OCI-LY7 (cell line): Measurements from ENCODE around the gene ZNF367. TPM values are rescaled to one million over a fixed set of nuclear protein-coding genes. Genes with fewer than 3 reads are reported as not detected.
"Not testable (repeated sequence)": the region's sequence is repeated elsewhere in the genome, so short reads cannot be mapped to it uniquely, and the experiment has no call there.

ENCODE experiments used
- BruUV-seq: library from RNA; stranded (reverse); fragments of 400-500 nt; replicated peaks from 2 replicates; lab custom pipeline; 2021; lab: Mats Ljungman, UMichigan
- CTCF ChIA-PET: fragments of 300-600 bp; sonication (Branson Sonifier 250); formaldehyde crosslinking; loops from one replicate; lab custom pipeline; 2022; ENCODE audit warnings: antibody characterized with exemption; ENCODE audit not compliant: unreplicated experiment; lab: Charles Lee
- POLR2A ChIA-PET: fragments of 300-600 bp; sonication (Branson Sonifier 250); formaldehyde crosslinking; loops from one replicate; lab custom pipeline; 2022; ENCODE audit warnings: antibody characterized with exemption; lab: Charles Lee
- DNase-seq: peaks from one replicate; pipeline ENCODE4 v3.0.0-alpha.2; 2015; ENCODE audit warnings: low spot score
- H2AFZ ChIP-seq: fragments of 200-600 bp; sonication (generic), shearing (Covaris generic); 2 replicates; pipeline ENCODE4 v1.6.1; 2014; ENCODE audit warnings: mild to moderate bottlenecking, antibody characterized with exemption, low read length, moderate library complexity
- H3K27ac ChIP-seq: fragments of 200-600 bp; sonication (generic); 2 replicates; pipeline ENCODE4 v1.5.1; 2014; ENCODE audit warnings: mixed run types, low read depth, mild to moderate bottlenecking, moderate library complexity, low read length, inconsistent platforms; ENCODE audit not compliant: poor library complexity, severe bottlenecking
- H3K36me3 ChIP-seq: fragments of 200-600 bp; sonication (generic); 2 replicates; pipeline ENCODE4 v1.6.1; 2014; ENCODE audit warnings: mild to moderate bottlenecking, antibody characterized with exemption, low read length, moderate library complexity, mixed read lengths; ENCODE audit not compliant: insufficient read depth
- H3K4me1 ChIP-seq: fragments of 200-600 bp; sonication (generic); 2 replicates; pipeline ENCODE4 v1.5.1; 2014; ENCODE audit warnings: mild to moderate bottlenecking, low read length; ENCODE audit not compliant: insufficient read depth, poor library complexity, severe bottlenecking
- H3K4me2 ChIP-seq: fragments of 200-600 bp; sonication (generic); 2 replicates; pipeline ENCODE4 v1.6.1; 2014; ENCODE audit warnings: mild to moderate bottlenecking, low read length
- H3K4me3 ChIP-seq: fragments of 200-600 bp; sonication (generic); 2 replicates; pipeline ENCODE4 v1.5.1; 2014; ENCODE audit warnings: mild to moderate bottlenecking, low read depth, low read length; ENCODE audit not compliant: poor library complexity, severe bottlenecking
- H3K79me2 ChIP-seq: fragments of 200-600 bp; sonication (generic); 2 replicates; pipeline ENCODE4 v1.6.1; 2016; ENCODE audit warnings: low read depth, mild to moderate bottlenecking, low read length, moderate library complexity, mixed read lengths; ENCODE audit not compliant: insufficient read depth
- H3K9me2 ChIP-seq: fragments of 200-600 bp; sonication (generic); 2 replicates; pipeline ENCODE4 v1.6.1; 2016; ENCODE audit warnings: mild to moderate bottlenecking, low read length, mixed read lengths; ENCODE audit not compliant: insufficient read depth
- H3K9me3 ChIP-seq: fragments of 200-600 bp; sonication (generic); 2 replicates; pipeline ENCODE4 v1.6.1; 2014; ENCODE audit warnings: mild to moderate bottlenecking, mixed run types, low read length, mixed read lengths
- H4K20me1 ChIP-seq: fragments of 200-600 bp; sonication (generic); 2 replicates; pipeline ENCODE4 v1.6.1; 2014; ENCODE audit warnings: mild to moderate bottlenecking, antibody characterized with exemption, low read length, moderate library complexity, mixed read lengths; ENCODE audit not compliant: insufficient read depth
- EZH2phosphoT487 ChIP-seq: fragments of 200-600 bp; sonication (generic); IDR thresholded peaks from 2 replicates; pipeline ENCODE4 v1.6.1; 2018; ENCODE audit warnings: low read depth, borderline replicate concordance, mild to moderate bottlenecking, mixed run types, antibody characterized with exemption, low read length, moderate library complexity, mixed read lengths
- intact Hi-C: fragments of 100-400 bp; cut with micrococcal nuclease; formaldehyde crosslinking; loops from one replicate; pipeline ENCODE4 v1.10.0; 2022; ENCODE audit not compliant: unreplicated experiment
- total RNA-seq, 2 experiments: library from RNA; depleted of rRNA in 1 of 2; stranded (reverse); fragments of >200 nt in 1 of 2; shearing (Covaris generic) in 1 of 2; gene quantifications; 2 replicates each; pipeline ENCODE4 v1.2.3, GENCODE V29; 2014 to 2022
- TF ChIP-seq, protein P1 (sequence below): fragments of 200-600 bp; sonication (generic); conservative IDR thresholded peaks from 2 replicates; pipeline ENCODE4 v1.5.1; 2014; ENCODE audit warnings: mild to moderate bottlenecking, antibody characterized with exemption, low read length, moderate library complexity, mixed read lengths

The ZNF367 gene
- total RNA-seq, 2 experiments from 2014 or later = 24.6 to 35.1 TPM

DNA sequence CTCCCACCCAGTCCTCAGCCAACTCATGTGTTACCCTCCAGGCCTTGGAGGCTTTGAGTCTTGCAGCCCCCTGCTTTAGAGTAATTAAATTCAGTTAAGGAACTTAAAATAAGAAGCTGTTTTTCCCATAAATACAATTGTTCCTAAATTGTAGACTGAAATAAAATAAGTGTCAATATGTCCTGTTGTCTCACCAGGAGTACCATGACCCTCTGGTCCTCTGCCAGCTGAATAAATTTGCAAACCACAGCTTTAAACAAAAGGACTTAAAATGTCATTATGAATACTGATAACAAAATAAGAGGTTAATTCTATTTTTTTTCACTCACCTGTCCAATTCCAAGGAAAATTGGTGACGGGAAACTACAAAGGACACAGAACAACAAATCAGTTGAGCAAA, 50.2 kb downstream of the ZNF367 start:
- Histone ChIP-seq H3K36me3 (peaks cover 7% of the 10 kb centered on the region; the same call in 1 of the 2 replicates), H3K79me2 (no peaks in the 10 kb centered on the region), H3K4me1 (no peaks in the 10 kb centered on the region), H3K9me2 (no peaks in the 10 kb centered on the region), H3K9me3 (no peaks in the 10 kb centered on the region), H3K4me3 (no peak overlapping the region), H4K20me1 (no peaks in the 10 kb centered on the region), H3K27ac (no peak overlapping the region), H3K4me2 (no peak overlapping the region), H2AFZ (no peak overlapping the region)
- intact Hi-C loops = no loop called here
- TF ChIP-seq, protein P1, sequence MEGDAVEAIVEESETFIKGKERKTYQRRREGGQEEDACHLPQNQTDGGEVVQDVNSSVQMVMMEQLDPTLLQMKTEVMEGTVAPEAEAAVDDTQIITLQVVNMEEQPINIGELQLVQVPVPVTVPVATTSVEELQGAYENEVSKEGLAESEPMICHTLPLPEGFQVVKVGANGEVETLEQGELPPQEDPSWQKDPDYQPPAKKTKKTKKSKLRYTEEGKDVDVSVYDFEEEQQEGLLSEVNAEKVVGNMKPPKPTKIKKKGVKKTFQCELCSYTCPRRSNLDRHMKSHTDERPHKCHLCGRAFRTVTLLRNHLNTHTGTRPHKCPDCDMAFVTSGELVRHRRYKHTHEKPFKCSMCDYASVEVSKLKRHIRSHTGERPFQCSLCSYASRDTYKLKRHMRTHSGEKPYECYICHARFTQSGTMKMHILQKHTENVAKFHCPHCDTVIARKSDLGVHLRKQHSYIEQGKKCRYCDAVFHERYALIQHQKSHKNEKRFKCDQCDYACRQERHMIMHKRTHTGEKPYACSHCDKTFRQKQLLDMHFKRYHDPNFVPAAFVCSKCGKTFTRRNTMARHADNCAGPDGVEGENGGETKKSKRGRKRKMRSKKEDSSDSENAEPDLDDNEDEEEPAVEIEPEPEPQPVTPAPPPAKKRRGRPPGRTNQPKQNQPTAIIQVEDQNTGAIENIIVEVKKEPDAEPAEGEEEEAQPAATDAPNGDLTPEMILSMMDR = no peak
- TF ChIP-seq EZH2phosphoT487 = no peak
- BruUV-seq = no TSS peak
- DNase-seq = no peak
- CTCF ChIA-PET = no interaction called here
- POLR2A ChIA-PET = no interaction called here

DNA sequence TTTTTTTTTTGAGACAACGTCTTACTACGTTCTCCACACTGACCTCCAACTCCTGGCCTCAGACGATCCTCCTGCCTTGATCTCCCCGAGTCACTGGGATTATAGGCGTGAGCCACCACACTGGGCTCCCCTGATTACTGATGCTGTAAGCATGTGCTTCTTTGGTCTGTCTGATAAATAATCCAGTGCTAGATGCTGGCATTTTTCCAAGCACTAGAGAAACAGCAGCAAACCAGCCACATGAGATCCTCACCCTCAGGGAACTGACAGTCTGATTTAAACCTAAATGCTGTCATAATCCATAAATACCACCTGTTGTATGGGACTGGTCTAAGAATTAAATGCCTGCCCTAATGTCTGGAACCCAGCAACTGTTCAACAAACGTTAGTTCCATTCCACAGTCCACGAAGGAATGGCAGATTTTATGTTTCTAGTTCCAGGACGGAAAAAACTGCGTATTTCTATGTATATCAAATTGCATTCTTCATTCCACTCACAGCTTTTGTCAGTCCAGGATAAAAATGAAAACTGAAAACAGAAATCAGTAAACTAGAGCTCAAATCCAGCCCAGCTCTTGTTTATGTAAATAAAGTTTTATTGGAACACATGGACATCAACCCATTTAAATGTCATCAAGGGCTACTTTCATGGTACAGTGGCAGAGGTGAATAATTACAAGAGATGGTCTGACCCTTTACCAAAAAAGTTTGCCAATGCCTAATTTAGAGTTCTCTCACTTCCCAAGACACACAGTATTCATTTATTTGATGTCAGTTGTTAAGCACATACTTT, 54.8 kb downstream of the ZNF367 start:
- intact Hi-C loops = no loop called here

DNA sequence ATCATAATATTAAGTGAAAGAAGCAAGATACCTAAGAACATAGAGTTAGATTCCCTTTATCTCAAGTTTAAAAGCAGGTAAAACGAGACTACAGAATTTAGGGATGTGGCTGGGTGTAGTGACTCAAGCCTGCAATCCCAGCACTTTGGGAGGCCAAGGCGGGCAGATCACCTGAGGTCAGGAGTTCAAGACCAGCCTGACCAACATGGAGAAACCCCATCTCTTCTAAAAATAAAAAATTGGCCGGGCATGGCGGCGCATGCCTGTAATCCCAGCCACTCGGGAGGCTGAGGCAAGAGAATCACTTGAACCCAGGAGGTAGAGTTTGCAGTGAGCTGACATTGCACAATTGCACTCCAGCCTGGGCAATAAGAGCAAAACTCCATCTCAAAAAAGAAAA, 56.1 kb downstream of the ZNF367 start:
- H3K9me2 ChIP-seq, H4K20me1 ChIP-seq, H3K27ac ChIP-seq, H3K9me3 ChIP-seq, H2AFZ ChIP-seq, intact Hi-C loops, CTCF ChIA-PET, H3K79me2 ChIP-seq, H3K4me1 ChIP-seq, BruUV-seq, H3K4me2 ChIP-seq, DNase-seq, H3K4me3 ChIP-seq: not testable (repeated sequence)
- POLR2A ChIA-PET = interaction anchor here (0.7 kb wide), 1 partner anchor 31 kb away, joined by 3 read pairs; no protein-coding TSS in a partner anchor
- H3K36me3 ChIP-seq = peaks cover 16% of the 10 kb centered on the region; the same call in 1 of the 2 replicates

More for the DNA sequence above, 54.8 kb downstream of the ZNF367 start:
- no peaks in the 10 kb centered on the region for H3K79me2 ChIP-seq
- H3K4me3 ChIP-seq = no peak overlapping the region
- no peaks in the 10 kb centered on the region for H3K4me1 ChIP-seq
- H2AFZ ChIP-seq = no peak overlapping the region
- H3K36me3 ChIP-seq = peaks cover 16% of the 10 kb centered on the region; the same call in 1 of the 2 replicates
- ChIA-PET POLR2A (no interaction called here), CTCF (no interaction called here)
- TF ChIP-seq, protein P1 = no peak
- no peak for TF ChIP-seq EZH2phosphoT487
- BruUV-seq = no TSS peak
- H3K9me3 ChIP-seq = no peaks in the 10 kb centered on the region
- H4K20me1 ChIP-seq = no peaks in the 10 kb centered on the region
- no peaks in the 10 kb centered on the region for H3K9me2 ChIP-seq
- H3K27ac ChIP-seq = no peak overlapping the region
- no peak overlapping the region for H3K4me2 ChIP-seq
- DNase-seq = no peak
